Measurements from ENCODE around the gene AGGF1.
"Not testable (repeated sequence)": the region's sequence is repeated elsewhere in the genome, so short reads cannot be mapped to it uniquely, and the experiment has no call there.

Gene AGGF1

GRCh38 chr5:77087484-77088261, 57.5 kb downstream of the AGGF1 start:
- peak; percentile 75 for DNase-seq (ENCODE audit: low spot score)

- DNase-seq (ENCODE audit: low spot score) = peak; percentile 75
Observed at GRCh38 chr5:77095189-77095588, 65.0 kb downstream of the AGGF1 start.

GRCh38 chr5:77101298-77101697, 71.1 kb downstream of the AGGF1 start:
- DNase-seq (ENCODE audit: low spot score) = no peak

GRCh38 chr5:77102549-77102948, 72.3 kb downstream of the AGGF1 start:
- DNase-seq (ENCODE audit: low spot score) = no peak

- DNase-seq (ENCODE audit: low spot score) = no peak
Observed at GRCh38 chr5:77103457-77103856, 73.3 kb downstream of the AGGF1 start.

GRCh38 chr5:77104813-77105212, 74.6 kb downstream of the AGGF1 start:
- DNase-seq (ENCODE audit: low spot score) = no peak

GRCh38 chr5:77107035-77107434, 76.8 kb downstream of the AGGF1 start:
- not testable (repeated sequence) for DNase-seq (ENCODE audit: low spot score)

Data from globus pallidus (tissue), 1 donor.